Measurements from ENCODE around the gene RET.

The RET gene

DNA sequence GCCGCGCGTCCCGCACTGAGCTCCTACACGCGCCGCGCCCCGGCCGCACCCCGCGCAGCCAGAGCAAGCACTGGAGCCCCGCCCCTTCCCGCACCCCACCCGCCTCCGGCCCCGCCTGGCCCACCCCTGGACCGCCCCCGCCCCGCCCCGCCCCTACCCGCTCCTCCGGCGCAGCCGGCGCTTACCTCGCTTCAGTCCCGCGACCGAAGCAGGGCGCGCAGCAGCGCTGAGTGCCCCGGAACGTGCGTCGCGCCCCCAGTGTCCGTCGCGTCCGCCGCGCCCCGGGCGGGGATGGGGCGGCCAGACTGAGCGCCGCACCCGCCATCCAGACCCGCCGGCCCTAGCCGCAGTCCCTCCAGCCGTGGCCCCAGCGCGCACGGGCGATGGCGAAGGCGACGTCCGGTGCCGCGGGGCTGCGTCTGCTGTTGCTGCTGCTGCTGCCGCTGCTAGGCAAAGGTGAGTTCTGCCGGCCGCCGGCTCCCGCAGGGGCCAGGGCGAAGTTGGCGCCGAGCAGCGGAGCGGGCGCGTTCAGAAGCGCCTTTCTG, at the start of gene RET:
TSS of gene RET (plus strand) at position 194 of the 545 bp plus-strand sequence. CDS start at position 384, 190 bp downstream.
- peak; percentile 78 for DNase-seq (ENCODE audit: low read depth)

DNA sequence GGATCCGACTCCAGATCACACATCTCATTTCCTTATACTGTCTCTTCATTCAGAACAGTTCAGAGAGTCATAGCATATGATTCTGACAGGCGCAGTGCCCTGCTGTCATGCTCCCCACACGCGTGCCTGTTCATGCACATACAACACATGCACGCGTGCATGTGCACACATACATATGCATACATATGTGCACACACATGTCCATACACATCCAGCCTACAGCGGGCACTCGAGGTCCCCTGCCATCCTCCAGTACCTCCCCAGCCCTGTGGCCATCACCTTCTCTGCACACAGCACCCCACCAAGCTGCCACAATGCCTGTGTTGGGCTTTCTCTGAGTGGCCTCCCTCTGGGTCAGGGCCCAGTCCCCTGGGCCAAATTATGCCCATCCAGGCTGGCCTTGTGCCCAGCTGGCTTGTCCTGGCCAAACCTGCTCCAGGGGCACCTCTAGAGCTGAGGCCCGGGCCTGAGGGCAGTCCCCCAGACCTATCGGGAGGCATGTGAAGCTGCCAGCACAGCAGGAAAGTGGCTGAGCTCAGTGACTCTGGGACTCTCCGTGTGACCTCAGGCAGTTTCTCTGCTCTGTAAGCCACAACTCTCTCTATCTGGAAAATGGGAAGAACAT, 49.4 kb upstream of the RET start:
- no peak overlapping the region for H3K4me3 ChIP-seq (ENCODE audit: low read depth, low read length)
- no peak for DNase-seq (ENCODE audit: low read depth)
- TF ChIP-seq MYC (IDR thresholded peaks at IDR 0.05; ENCODE audit: low read depth, low read length) (no peak), POLR2A (IDR thresholded peaks at IDR 0.05; ENCODE audit: extremely low read depth, insufficient read length) (no peak)

More for the DNA sequence above, at the start of gene RET:
- peak within 1 kb of the TSS; percentile 74 for H3K4me3 ChIP-seq (ENCODE audit: low read depth, low read length)
- TF ChIP-seq, protein P1, sequence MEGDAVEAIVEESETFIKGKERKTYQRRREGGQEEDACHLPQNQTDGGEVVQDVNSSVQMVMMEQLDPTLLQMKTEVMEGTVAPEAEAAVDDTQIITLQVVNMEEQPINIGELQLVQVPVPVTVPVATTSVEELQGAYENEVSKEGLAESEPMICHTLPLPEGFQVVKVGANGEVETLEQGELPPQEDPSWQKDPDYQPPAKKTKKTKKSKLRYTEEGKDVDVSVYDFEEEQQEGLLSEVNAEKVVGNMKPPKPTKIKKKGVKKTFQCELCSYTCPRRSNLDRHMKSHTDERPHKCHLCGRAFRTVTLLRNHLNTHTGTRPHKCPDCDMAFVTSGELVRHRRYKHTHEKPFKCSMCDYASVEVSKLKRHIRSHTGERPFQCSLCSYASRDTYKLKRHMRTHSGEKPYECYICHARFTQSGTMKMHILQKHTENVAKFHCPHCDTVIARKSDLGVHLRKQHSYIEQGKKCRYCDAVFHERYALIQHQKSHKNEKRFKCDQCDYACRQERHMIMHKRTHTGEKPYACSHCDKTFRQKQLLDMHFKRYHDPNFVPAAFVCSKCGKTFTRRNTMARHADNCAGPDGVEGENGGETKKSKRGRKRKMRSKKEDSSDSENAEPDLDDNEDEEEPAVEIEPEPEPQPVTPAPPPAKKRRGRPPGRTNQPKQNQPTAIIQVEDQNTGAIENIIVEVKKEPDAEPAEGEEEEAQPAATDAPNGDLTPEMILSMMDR (IDR thresholded peaks at IDR 0.05; ENCODE audit: low read depth, low read length): no peak
- TF ChIP-seq, protein P2, sequence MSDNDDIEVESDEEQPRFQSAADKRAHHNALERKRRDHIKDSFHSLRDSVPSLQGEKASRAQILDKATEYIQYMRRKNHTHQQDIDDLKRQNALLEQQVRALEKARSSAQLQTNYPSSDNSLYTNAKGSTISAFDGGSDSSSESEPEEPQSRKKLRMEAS (IDR thresholded peaks at IDR 0.05; ENCODE audit: low read depth, low read length): no peak
- TF ChIP-seq MYC (IDR thresholded peaks at IDR 0.05; ENCODE audit: low read depth, low read length): no peak
- TF ChIP-seq POLR2A (IDR thresholded peaks at IDR 0.05; ENCODE audit: extremely low read depth, insufficient read length): peak; percentile 49

DNA sequence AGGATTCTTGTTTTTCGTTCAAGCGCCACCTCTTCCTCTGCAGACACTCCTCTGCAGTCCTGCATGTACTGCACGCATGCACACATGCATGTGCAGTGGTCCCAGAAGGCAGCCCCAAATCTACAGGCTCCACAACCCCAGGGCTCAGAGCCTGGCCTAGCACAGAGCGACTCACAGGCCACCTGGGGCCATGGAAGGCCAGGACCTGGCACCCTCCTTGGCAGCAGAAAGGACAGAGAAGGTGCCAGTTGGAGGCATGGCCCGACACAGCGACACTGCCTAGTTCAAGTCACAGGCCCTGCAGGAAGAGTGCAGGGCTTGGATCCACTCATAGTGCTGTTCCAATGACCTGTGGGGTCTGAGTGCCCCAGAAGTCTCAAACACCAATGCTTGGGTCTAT, 48.7 kb upstream of the RET start:
- H3K4me3 ChIP-seq (ENCODE audit: low read depth, low read length): no peak overlapping the region
- no peak for DNase-seq (ENCODE audit: low read depth)
- TF ChIP-seq MYC (IDR thresholded peaks at IDR 0.05; ENCODE audit: low read depth, low read length): no peak
- TF ChIP-seq, protein P1 (IDR thresholded peaks at IDR 0.05; ENCODE audit: low read depth, low read length): no peak
- TF ChIP-seq, protein P2 (IDR thresholded peaks at IDR 0.05; ENCODE audit: low read depth, low read length): no peak
- TF ChIP-seq POLR2A (IDR thresholded peaks at IDR 0.05; ENCODE audit: extremely low read depth, insufficient read length): no peak

DNA sequence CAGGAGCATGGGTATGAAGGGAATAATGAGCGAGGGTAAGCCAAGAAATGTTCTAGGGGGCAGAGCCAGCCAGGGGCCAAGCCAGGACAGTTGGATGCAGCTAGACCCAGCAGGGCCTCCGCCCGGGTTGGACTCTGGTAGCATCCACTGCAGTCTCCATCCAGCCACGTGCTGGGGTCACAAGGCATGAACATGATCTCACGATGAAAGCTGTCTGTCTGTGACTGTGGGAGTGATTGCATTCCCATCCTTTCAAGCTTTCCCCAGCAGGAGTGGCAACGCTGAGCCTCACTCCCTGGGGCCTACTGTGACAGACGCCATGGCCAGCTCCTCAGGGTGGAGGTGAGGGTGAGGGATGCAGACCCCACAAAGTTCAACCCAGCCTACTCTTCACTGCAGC, 47.8 kb upstream of the RET start:
- no peak for DNase-seq (ENCODE audit: low read depth)
- TF ChIP-seq MYC (IDR thresholded peaks at IDR 0.05; ENCODE audit: low read depth, low read length) (no peak), POLR2A (IDR thresholded peaks at IDR 0.05; ENCODE audit: extremely low read depth, insufficient read length) (no peak)
- TF ChIP-seq, protein P2 (IDR thresholded peaks at IDR 0.05; ENCODE audit: low read depth, low read length): no peak
- TF ChIP-seq, protein P1 (IDR thresholded peaks at IDR 0.05; ENCODE audit: low read depth, low read length): no peak
- no peak overlapping the region for H3K4me3 ChIP-seq (ENCODE audit: low read depth, low read length)

DNA sequence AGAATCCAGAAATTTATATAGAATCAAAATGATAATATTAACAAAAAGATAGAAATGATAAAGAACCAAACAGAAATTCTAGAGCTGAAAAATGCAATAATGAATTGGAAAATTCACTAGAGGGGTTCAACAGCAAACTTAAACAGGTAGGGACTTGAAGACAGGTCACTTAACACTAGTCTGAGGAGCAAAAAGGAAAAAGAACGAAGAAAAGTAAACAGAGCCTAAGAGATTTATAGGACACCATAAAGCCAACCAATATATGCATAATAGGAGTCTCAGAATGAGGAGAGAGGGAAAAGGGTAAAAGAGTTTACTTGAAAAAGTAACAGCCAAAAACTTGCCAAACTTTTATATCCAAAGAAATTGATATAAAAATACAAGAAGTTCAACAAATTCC, 44.3 kb upstream of the RET start:
- TF ChIP-seq POLR2A (IDR thresholded peaks at IDR 0.05; ENCODE audit: extremely low read depth, insufficient read length) (no peak), MYC (IDR thresholded peaks at IDR 0.05; ENCODE audit: low read depth, low read length) (no peak)
- TF ChIP-seq, protein P1 (IDR thresholded peaks at IDR 0.05; ENCODE audit: low read depth, low read length): no peak
- TF ChIP-seq, protein P2 (IDR thresholded peaks at IDR 0.05; ENCODE audit: low read depth, low read length): no peak
- H3K4me3 ChIP-seq (ENCODE audit: low read depth, low read length): no peak overlapping the region
- no peak for DNase-seq (ENCODE audit: low read depth)

DNA sequence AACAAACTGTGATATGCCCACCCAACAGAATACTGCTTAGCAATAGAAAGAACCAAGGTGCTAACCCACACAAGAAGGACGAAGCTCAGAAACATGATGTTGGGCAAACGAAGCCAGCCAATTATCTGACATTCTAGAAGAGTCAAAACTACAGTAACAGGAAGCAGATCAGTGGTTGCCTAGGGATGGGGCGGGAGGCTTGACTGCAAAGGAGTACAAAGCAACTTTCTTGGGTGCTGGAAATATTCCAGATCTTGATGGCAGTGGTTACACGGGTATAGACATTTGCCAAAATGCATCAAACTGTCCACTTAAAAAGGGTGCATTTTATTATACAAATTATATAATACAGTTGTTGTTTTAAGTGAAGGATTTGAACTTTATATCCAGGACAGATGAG, 41.1 kb upstream of the RET start:
- H3K4me3 ChIP-seq (ENCODE audit: low read depth, low read length): no peak overlapping the region
- no peak for TF ChIP-seq MYC (IDR thresholded peaks at IDR 0.05; ENCODE audit: low read depth, low read length)
- no peak for TF ChIP-seq POLR2A (IDR thresholded peaks at IDR 0.05; ENCODE audit: extremely low read depth, insufficient read length)
- TF ChIP-seq, protein P1 (IDR thresholded peaks at IDR 0.05; ENCODE audit: low read depth, low read length): no peak
- TF ChIP-seq, protein P2 (IDR thresholded peaks at IDR 0.05; ENCODE audit: low read depth, low read length): no peak
- no peak for DNase-seq (ENCODE audit: low read depth)

Measured in NB4 (cell line).